A549 treated with CpdA at 1 μM for 4 hours (cell line): Measurements from ENCODE around the gene CHEK1. TPM values are rescaled to one million over a fixed set of nuclear protein-coding genes. Genes with fewer than 3 reads are reported as not detected.

Experiments
- total RNA-seq: library from RNA; stranded (reverse); fragments of 200-300 nt; extraction: Qiagen RNA extraction; gene quantifications from 5 replicates; pipeline ENCODE4 v1.2.3, GENCODE V29; 2022; ENCODE audit warnings: low read depth

CHEK1 gene
- total RNA-seq = 29.5 to 39.9 TPM (median 32.2 TPM) in 5 replicates

DNA sequence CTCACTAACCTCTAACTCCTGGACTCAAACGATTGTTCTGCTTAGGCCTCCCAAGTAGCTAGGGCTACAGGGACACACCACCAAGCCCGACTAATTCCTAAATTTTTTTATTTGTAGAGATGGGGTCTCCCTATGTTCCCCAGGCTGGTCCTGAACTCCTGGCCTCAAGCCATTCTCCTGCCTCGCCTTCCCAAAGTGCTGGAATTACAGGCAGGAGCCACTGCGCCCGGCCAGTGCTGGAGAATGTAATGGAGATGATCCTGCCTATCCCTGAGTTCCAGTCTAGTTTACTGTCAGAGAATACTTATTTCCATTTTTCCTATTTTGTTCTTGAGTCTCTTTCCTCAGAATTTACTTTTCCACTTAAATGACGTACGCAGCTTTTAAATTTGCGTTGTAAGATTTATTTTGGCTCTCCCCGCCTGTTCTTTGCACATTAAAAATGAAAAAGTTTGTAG, at the start of gene CHEK1:
CHEK1 (plus strand) TSS at position 408 of the 458 bp plus-strand sequence. CDS start 1,606 bp downstream, outside the sequence.

DNA sequence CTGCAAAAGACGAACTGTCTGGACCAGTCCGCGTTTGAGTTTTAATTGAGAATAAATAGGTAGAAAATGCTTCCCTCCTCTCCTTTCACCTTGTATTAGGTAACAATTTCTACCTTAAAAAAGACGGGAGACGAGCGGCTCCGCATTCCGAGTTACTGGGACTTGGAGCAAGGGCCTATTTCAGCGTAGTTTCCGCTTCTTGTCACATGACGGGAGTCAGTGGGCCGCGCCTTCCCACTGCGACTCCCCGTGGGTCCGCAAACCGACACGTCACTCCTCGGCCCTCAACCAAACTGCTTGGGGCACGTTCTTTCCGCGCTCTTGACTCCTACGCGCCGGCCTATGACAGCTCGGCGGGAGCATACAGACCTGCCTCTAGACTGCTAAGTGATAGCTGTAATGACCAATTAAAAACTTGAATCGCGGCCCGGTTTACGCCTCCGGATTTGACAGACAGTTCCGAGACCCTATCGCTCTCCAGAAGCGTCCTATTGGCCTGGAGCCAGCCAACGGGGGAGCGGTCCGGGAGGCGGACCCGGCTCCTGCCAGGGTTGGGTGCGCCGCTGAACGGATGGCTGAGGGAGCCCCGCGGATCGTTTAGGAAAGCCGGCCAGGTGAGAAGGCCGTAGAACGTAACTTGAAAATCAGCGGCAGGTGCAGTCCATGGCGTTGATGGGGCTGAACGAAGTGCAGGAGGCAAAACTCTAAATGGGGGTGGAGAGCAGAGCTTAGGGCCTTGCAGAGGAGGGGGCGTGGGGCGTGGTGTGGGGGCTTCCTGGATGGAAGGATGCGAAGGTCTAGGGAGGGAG, 32.5 kb upstream of the CHEK1 start, which contains the start of gene STT3A:
STT3A (plus strand) TSS at position 548 of the 809 bp plus-strand sequence. CDS start 3,064 bp downstream, outside the sequence.

DNA sequence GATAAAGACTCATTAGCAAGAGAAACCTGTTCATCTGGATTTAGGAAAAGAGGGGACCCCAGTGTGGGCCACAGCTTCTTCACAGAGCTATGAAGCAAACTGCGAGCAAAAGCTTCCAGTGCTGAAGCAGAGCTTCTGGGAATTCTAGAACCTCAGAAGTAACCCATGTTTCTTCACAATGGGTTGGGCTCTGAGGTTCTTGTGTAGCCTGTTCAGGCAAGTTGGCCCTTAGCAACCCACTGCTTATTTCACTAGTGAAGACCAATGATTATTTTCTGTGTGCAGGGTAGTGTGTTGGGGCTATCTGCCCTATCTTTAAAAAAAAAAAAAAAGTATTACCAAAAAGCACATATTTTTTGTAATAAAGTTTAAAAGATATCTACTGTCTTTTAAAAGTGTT, 55.8 kb downstream of the CHEK1 start, which contains the start of gene ACRV1:
ACRV1 (minus strand) TSS at position 101 of the 400 bp plus-strand sequence; CDS start at position 34, 67 bp downstream.

Other genes starting within 250 kb of the CHEK1 start
- 0.56 to 0.89 TPM (median 0.70 TPM) in 5 replicates for gene FEZ1, start 128.9 kb upstream of the CHEK1 start, total RNA-seq
- gene EI24, start 55.7 kb upstream of the CHEK1 start, total RNA-seq = 103 to 116 TPM (median 108 TPM) in 5 replicates
- 95.0 to 112 TPM (median 103 TPM) in 5 replicates for gene STT3A, start 32.3 kb upstream of the CHEK1 start, total RNA-seq
- gene ACRV1, start 55.7 kb downstream of the CHEK1 start, total RNA-seq = not detected in 5 replicates
- not detected in 5 replicates for gene PATE1, start 121.1 kb downstream of the CHEK1 start, total RNA-seq
- 0.02 TPM in 1 of 5 replicates, not detected in the others for gene PATE2, start 153.7 kb downstream of the CHEK1 start, total RNA-seq
- gene PATE3, start 163.0 kb downstream of the CHEK1 start, total RNA-seq = not detected in 5 replicates
- gene PATE4, start 208.2 kb downstream of the CHEK1 start, total RNA-seq = not detected in 5 replicates